Astrocyte (in vitro differentiated cells and primary cell): ENCODE results near the gene DUSP15. TPM values are rescaled to one million over a fixed set of nuclear protein-coding genes. Genes with fewer than 3 reads are reported as not detected.

ENCODE experiments used
- DNase-seq: peaks from one replicate; pipeline ENCODE4 v3.0.0-alpha.2; 2010; ENCODE audit warnings: low read depth
- FAIRE-seq: peaks from 2 replicates; lab custom pipeline; 2011; peaks lifted over from hg19 to GRCh38; lab: Jason Lieb, UNC
- H2AFZ ChIP-seq: 2 replicates; pipeline ENCODE4 v1.6.0; 2012; ENCODE audit warnings: low read depth, low read length, inconsistent platforms
- H3K27ac ChIP-seq: 2 replicates; pipeline ENCODE4 v1.5.1; 2011; ENCODE audit warnings: low read depth, low read length, inconsistent platforms
- H3K27me3 ChIP-seq: 2 replicates; pipeline ENCODE4 v1.6.0; 2011; ENCODE audit warnings: low read length, inconsistent platforms; ENCODE audit not compliant: insufficient read depth
- H3K36me3 ChIP-seq: 2 replicates; pipeline ENCODE4 v1.5.1; 2011; ENCODE audit warnings: low read length, inconsistent platforms; ENCODE audit not compliant: insufficient read depth
- H3K4me1 ChIP-seq: 2 replicates; pipeline ENCODE4 v1.5.1; 2011; ENCODE audit warnings: low read length, inconsistent platforms; ENCODE audit not compliant: insufficient read depth
- H3K4me2 ChIP-seq: 2 replicates; pipeline ENCODE4 v1.6.0; 2012; ENCODE audit warnings: low read length, inconsistent platforms
- H3K4me3 ChIP-seq: 2 replicates; pipeline ENCODE4 v1.5.1; 2011; ENCODE audit warnings: low read depth, mild to moderate bottlenecking, low read length, inconsistent platforms; ENCODE audit not compliant: insufficient read depth
- H3K79me2 ChIP-seq: 2 replicates; pipeline ENCODE4 v1.6.0; 2012; ENCODE audit warnings: mild to moderate bottlenecking, low read length, inconsistent platforms; ENCODE audit not compliant: insufficient read depth
- H3K9ac ChIP-seq: 2 replicates; pipeline ENCODE4 v1.6.0; 2012; ENCODE audit warnings: mild to moderate bottlenecking, low read length, inconsistent platforms
- H3K9me3 ChIP-seq: 2 replicates; pipeline ENCODE4 v1.5.1; 2012; ENCODE audit warnings: low read depth, mild to moderate bottlenecking, low read length, inconsistent platforms; ENCODE audit not compliant: insufficient read depth
- H4K20me1 ChIP-seq: 2 replicates; pipeline ENCODE4 v1.6.0; 2012; ENCODE audit warnings: low read length, inconsistent platforms; ENCODE audit not compliant: insufficient read depth
- H3K27ac Mint-ChIP-seq: one replicate; pipeline ENCODE4 v1.8.0; 2021; ENCODE audit warnings: mild to moderate bottlenecking, mixed read lengths; ENCODE audit not compliant: unreplicated experiment
- H3K27me3 Mint-ChIP-seq: one replicate; pipeline ENCODE4 v1.8.0; 2021; ENCODE audit warnings: low read depth, mixed read lengths; ENCODE audit not compliant: unreplicated experiment
- H3K36me3 Mint-ChIP-seq: one replicate; pipeline ENCODE4 v1.8.0; 2021; ENCODE audit warnings: low read depth, mixed read lengths; ENCODE audit not compliant: unreplicated experiment
- H3K4me1 Mint-ChIP-seq: one replicate; pipeline ENCODE4 v1.8.0; 2021; ENCODE audit warnings: low read depth, mixed read lengths; ENCODE audit not compliant: unreplicated experiment
- H3K4me3 Mint-ChIP-seq: one replicate; pipeline ENCODE4 v1.8.0; 2021; ENCODE audit warnings: mild to moderate bottlenecking, moderate library complexity, mixed read lengths; ENCODE audit not compliant: unreplicated experiment
- H3K9me3 Mint-ChIP-seq: one replicate; pipeline ENCODE4 v1.8.0; 2021; ENCODE audit warnings: mild to moderate bottlenecking, mixed read lengths; ENCODE audit not compliant: unreplicated experiment
- EZH2 ChIP-seq: IDR thresholded peaks from 2 replicates; pipeline ENCODE4 v1.6.1; 2012; ENCODE audit warnings: mild to moderate bottlenecking, low read length, inconsistent platforms; ENCODE audit not compliant: insufficient read depth
- total RNA-seq: library from RNA; stranded (reverse); gene quantifications from 2 replicates; pipeline ENCODE4 v1.2.1, GENCODE V29; 2021
- TF ChIP-seq, protein P1 (sequence below): IDR thresholded peaks from 2 replicates; pipeline ENCODE4 v1.5.1; 2011; ENCODE audit warnings: low read depth, mild to moderate bottlenecking, inconsistent platforms, low read length, moderate library complexity; ENCODE audit not compliant: insufficient read depth

The DUSP15 gene
- total RNA-seq, 1 donor from 2014 or later: 1.2 TPM

DNA sequence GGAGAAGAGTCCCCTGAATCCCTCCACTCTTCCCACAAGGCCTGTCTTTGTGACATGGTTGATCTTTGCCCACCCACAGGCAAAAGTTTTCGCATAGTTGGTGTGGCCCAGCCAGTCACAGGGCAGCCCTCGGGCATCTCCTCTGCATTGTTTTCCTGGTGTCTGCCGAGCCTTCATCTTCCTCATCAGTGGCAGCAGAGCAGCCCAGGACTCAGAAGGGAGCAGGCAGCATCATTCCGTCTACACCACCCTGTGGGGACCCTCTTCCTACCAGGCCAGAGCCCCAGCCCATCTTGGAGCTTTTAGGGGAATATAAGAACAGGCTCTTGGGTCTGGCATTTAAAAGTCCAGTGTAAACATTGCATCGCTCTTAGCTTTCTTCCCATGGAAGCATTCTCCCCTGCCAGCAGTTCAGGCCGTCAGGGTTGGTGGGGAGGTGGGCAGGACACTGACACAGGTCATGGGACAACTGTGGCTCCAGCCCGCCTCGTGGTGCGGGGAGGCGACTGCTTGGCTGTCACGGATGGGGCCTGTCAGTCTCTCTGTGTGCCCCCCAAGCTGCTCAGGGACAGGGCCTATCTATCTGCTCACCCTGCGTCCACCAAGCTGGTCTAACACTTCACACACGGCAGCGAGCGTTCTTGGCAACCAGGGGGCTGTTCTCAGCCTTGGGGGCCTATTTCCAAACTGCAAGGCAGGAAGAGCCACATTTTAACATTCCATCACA, 43.3 kb upstream of the DUSP15 start:
- Histone ChIP-seq H3K9me3 (no peaks in the 10 kb centered on the region), H3K9ac (no peak overlapping the region), H2AFZ (no peak overlapping the region), H3K36me3 (no peaks in the 10 kb centered on the region), H3K79me2 (no peaks in the 10 kb centered on the region), H3K4me1 (no peaks in the 10 kb centered on the region), H3K27ac (no peak overlapping the region), H3K4me3 (no peak overlapping the region), H3K4me2 (no peak overlapping the region), H4K20me1 (no peaks in the 10 kb centered on the region), H3K27me3 (peaks cover 6% of the 10 kb centered on the region)
- H3K36me3 Mint-ChIP-seq: no peaks in the 10 kb centered on the region
- peaks cover 4% of the 10 kb centered on the region for H3K4me1 Mint-ChIP-seq
- no peak for DNase-seq
- TF ChIP-seq, protein P1, sequence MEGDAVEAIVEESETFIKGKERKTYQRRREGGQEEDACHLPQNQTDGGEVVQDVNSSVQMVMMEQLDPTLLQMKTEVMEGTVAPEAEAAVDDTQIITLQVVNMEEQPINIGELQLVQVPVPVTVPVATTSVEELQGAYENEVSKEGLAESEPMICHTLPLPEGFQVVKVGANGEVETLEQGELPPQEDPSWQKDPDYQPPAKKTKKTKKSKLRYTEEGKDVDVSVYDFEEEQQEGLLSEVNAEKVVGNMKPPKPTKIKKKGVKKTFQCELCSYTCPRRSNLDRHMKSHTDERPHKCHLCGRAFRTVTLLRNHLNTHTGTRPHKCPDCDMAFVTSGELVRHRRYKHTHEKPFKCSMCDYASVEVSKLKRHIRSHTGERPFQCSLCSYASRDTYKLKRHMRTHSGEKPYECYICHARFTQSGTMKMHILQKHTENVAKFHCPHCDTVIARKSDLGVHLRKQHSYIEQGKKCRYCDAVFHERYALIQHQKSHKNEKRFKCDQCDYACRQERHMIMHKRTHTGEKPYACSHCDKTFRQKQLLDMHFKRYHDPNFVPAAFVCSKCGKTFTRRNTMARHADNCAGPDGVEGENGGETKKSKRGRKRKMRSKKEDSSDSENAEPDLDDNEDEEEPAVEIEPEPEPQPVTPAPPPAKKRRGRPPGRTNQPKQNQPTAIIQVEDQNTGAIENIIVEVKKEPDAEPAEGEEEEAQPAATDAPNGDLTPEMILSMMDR: no peak
- TF ChIP-seq EZH2: no peak
- peaks cover 5% of the 10 kb centered on the region for H3K27me3 Mint-ChIP-seq
- H3K27ac Mint-ChIP-seq: no peak overlapping the region
- FAIRE-seq: no peak
- no peak overlapping the region for H3K4me3 Mint-ChIP-seq
- H3K9me3 Mint-ChIP-seq: no peaks in the 10 kb centered on the region

DNA sequence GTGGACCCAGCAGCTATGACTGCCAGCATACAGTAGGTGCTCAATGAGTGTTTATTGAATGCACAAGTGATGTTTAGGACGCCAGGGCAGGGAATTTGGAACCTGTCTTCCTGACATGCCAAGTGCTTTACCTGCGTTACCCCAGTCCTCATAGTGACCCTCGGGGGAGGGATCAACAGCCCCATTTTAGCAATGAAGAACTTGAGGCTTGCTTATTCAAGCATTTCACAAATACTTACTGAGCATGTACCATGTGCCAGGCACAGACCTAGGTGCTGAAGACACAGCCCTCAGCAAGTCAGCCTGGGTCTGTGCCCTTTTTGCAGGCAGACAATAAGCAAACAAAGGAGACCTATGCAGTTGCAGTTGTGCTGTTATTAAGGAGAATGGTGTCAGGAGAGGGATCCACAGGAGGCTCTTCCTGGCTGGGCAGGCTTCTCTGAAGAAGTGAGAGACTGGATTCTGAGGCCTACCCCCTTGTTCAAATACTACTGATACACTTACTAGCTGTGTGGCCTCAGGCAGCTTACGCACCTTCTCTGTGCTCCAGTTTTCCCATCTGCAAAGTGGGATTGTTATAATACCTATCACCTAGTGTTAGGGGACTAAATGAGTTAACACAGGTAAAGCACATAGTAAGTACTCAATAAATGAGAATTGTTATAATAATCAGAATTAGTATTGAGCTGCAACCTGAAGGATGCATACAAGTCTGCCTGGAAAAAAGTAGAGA, 39.9 kb upstream of the DUSP15 start:
- Histone ChIP-seq H3K27me3 (no peaks in the 10 kb centered on the region), H3K9me3 (no peaks in the 10 kb centered on the region), H3K4me3 (no peak overlapping the region), H2AFZ (no peak overlapping the region), H3K27ac (no peak overlapping the region), H3K36me3 (no peaks in the 10 kb centered on the region), H3K9ac (no peak overlapping the region), H3K4me1 (no peaks in the 10 kb centered on the region), H3K79me2 (no peaks in the 10 kb centered on the region), H4K20me1 (no peaks in the 10 kb centered on the region), H3K4me2 (no peak overlapping the region)
- TF ChIP-seq EZH2: no peak
- TF ChIP-seq, protein P1: no peak
- Mint-ChIP-seq H3K27ac (no peak overlapping the region), H3K4me1 (no peaks in the 10 kb centered on the region), H3K9me3 (no peaks in the 10 kb centered on the region), H3K27me3 (peaks cover 5% of the 10 kb centered on the region), H3K4me3 (no peak overlapping the region), H3K36me3 (no peaks in the 10 kb centered on the region)
- DNase-seq (no peak), FAIRE-seq (no peak)
